ENCODE measurements around the gene CHRDL2. TPM values are rescaled to one million over a fixed set of nuclear protein-coding genes. Genes with fewer than 3 reads are reported as not detected.
A peak's percentile ranks its signal among the peaks of the same experiment; 100 is the strongest.
"Not testable (repeated sequence)": the region's sequence is repeated elsewhere in the genome, so short reads cannot be mapped to it uniquely, and the experiment has no call there.

CHRDL2 gene
- total RNA-seq, 2 experiments from 2014 or later, result not detected

GRCh38 chr11:74771139-74771538, 39.9 kb upstream of the CHRDL2 start:
- 0 out of 2 replicates have a peak, but pooled peaks cover 5% of the 10 kb centered on the region for H3K36me3 ChIP-seq (ENCODE audit: insufficient read depth, low read length)
- H3K9me2 ChIP-seq (ENCODE audit: insufficient read depth, low read length), result 0 out of 2 replicates have a peak, but pooled peaks cover 4% of the 10 kb centered on the region
- H3K79me2 ChIP-seq (ENCODE audit: insufficient read depth, low read depth, low read length), result peaks cover 61% of the 10 kb centered on the region; the same call in 1 of the 2 replicates
- no peak overlapping the region for H2AFZ ChIP-seq (ENCODE audit: low read length)
- no peak overlapping the region for H3K4me2 ChIP-seq (ENCODE audit: low read length)
- H3K4me1 ChIP-seq (ENCODE audit: insufficient read depth, low read length, poor library complexity, severe bottlenecking), result peaks cover 8% of the 10 kb centered on the region
- no TSS peak for BruUV-seq (replicated peaks)
- POLR2A ChIA-PET, result interaction anchor here (1.5 kb wide), 1 partner anchor 31 kb away, joined by 3 read pairs; no protein-coding TSS in a partner anchor
- no peak overlapping the region for H3K27ac ChIP-seq (ENCODE audit: low read depth, low read length, poor library complexity, severe bottlenecking)
- TF ChIP-seq CTCF (conservative IDR thresholded peaks at IDR 0.05; ENCODE audit: low read length) (no peak), EZH2phosphoT487 (IDR thresholded peaks at IDR 0.05; ENCODE audit: borderline replicate concordance, low read depth, low read length) (no peak)
- CTCF ChIA-PET (ENCODE audit: unreplicated experiment), result interaction anchor here (0.6 kb wide), 1 partner anchor 96 kb away, joined by 3 read pairs; no protein-coding TSS in a partner anchor
- intact Hi-C loops (cut with micrococcal nuclease; ENCODE audit: unreplicated experiment), result no loop called here
- no peak for DNase-seq (ENCODE audit: low spot score)
- no peaks in the 10 kb centered on the region for H3K9me3 ChIP-seq (ENCODE audit: low read length)
- H3K4me3 ChIP-seq (ENCODE audit: low read depth, low read length, poor library complexity, severe bottlenecking), result no peak overlapping the region
- H4K20me1 ChIP-seq (ENCODE audit: insufficient read depth, low read length), result 0 out of 2 replicates have a peak, but pooled peaks cover 3% of the 10 kb centered on the region

- no peak overlapping the region for H2AFZ ChIP-seq (ENCODE audit: low read length)
- no peak overlapping the region for H3K4me2 ChIP-seq (ENCODE audit: low read length)
- intact Hi-C loops (cut with micrococcal nuclease; ENCODE audit: unreplicated experiment), result no loop called here
- no peaks in the 10 kb centered on the region for H3K9me3 ChIP-seq (ENCODE audit: low read length)
- TF ChIP-seq EZH2phosphoT487 (IDR thresholded peaks at IDR 0.05; ENCODE audit: borderline replicate concordance, low read depth, low read length), result no peak
- H4K20me1 ChIP-seq (ENCODE audit: insufficient read depth, low read length), result 0 out of 2 replicates have a peak, but pooled peaks cover 3% of the 10 kb centered on the region
- H3K27ac ChIP-seq (ENCODE audit: low read depth, low read length, poor library complexity, severe bottlenecking), result no peak overlapping the region
- 0 out of 2 replicates have a peak, but pooled peaks cover 2% of the 10 kb centered on the region for H3K36me3 ChIP-seq (ENCODE audit: insufficient read depth, low read length)
- DNase-seq (ENCODE audit: low spot score), result no peak
- BruUV-seq (replicated peaks), result no TSS peak
- ChIA-PET POLR2A (interaction anchor here (0.7 to 1.2 kb wide), 2 partner anchors 11 to 96 kb away, joined by 3 read pairs; no protein-coding TSS in a partner anchor), CTCF (ENCODE audit: unreplicated experiment) (interaction anchor here (0.6 to 1.0 kb wide), 3 partner anchors 10 to 95 kb away, joined by 3 to 4 read pairs (median 3); partner anchors contain the start of gene RNF169)
- 0 out of 2 replicates have a peak, but pooled peaks cover 4% of the 10 kb centered on the region for H3K9me2 ChIP-seq (ENCODE audit: insufficient read depth, low read length)
- peaks cover 64% of the 10 kb centered on the region; the same call in 1 of the 2 replicates for H3K79me2 ChIP-seq (ENCODE audit: insufficient read depth, low read depth, low read length)
- peaks cover 8% of the 10 kb centered on the region for H3K4me1 ChIP-seq (ENCODE audit: insufficient read depth, low read length, poor library complexity, severe bottlenecking)
- H3K4me3 ChIP-seq (ENCODE audit: low read depth, low read length, poor library complexity, severe bottlenecking), result no peak overlapping the region
Observed at GRCh38 chr11:74770456-74770855, 39.2 kb upstream of the CHRDL2 start.

GRCh38 chr11:74769055-74769707, 38.0 kb upstream of the CHRDL2 start:
- Histone ChIP-seq H3K9me2 (ENCODE audit: insufficient read depth, low read length) (0 out of 2 replicates have a peak, but pooled peaks cover 4% of the 10 kb centered on the region), H3K4me1 (ENCODE audit: insufficient read depth, low read length, poor library complexity, severe bottlenecking) (peaks cover 8% of the 10 kb centered on the region), H2AFZ (ENCODE audit: low read length) (no peak overlapping the region), H3K79me2 (ENCODE audit: insufficient read depth, low read depth, low read length) (peaks cover 59% of the 10 kb centered on the region; the same call in 1 of the 2 replicates), H3K9me3 (ENCODE audit: low read length) (no peaks in the 10 kb centered on the region), H3K4me3 (ENCODE audit: low read depth, low read length, poor library complexity, severe bottlenecking) (no peak overlapping the region), H4K20me1 (ENCODE audit: insufficient read depth, low read length) (0 out of 2 replicates have a peak, but pooled peaks cover 3% of the 10 kb centered on the region), H3K27ac (ENCODE audit: low read depth, low read length, poor library complexity, severe bottlenecking) (no peak overlapping the region), H3K4me2 (ENCODE audit: low read length) (no peak overlapping the region), H3K36me3 (ENCODE audit: insufficient read depth, low read length) (peaks cover 2% of the 10 kb centered on the region)
- POLR2A ChIA-PET, result no interaction called here
- CTCF ChIA-PET (ENCODE audit: unreplicated experiment), result interaction anchor here (0.6 to 0.9 kb wide), 2 partner anchors 21 to 552 kb away, joined by 3 read pairs; partner anchors contain the start of gene RNF169
- TF ChIP-seq EZH2phosphoT487 (IDR thresholded peaks at IDR 0.05; ENCODE audit: borderline replicate concordance, low read depth, low read length), result no peak
- TF ChIP-seq CTCF (conservative IDR thresholded peaks at IDR 0.05; ENCODE audit: low read length), result no peak
- intact Hi-C loops (cut with micrococcal nuclease; ENCODE audit: unreplicated experiment), result no loop called here
- no TSS peak for BruUV-seq (replicated peaks)
- no peak for DNase-seq (ENCODE audit: low spot score)

GRCh38 chr11:74768172-74768651, 37.0 kb upstream of the CHRDL2 start:
- CTCF ChIA-PET (ENCODE audit: unreplicated experiment); H3K9me3 ChIP-seq (ENCODE audit: low read length); H2AFZ ChIP-seq (ENCODE audit: low read length); BruUV-seq (replicated peaks); intact Hi-C loops (cut with micrococcal nuclease; ENCODE audit: unreplicated experiment); H4K20me1 ChIP-seq (ENCODE audit: insufficient read depth, low read length); H3K9me2 ChIP-seq (ENCODE audit: insufficient read depth, low read length); H3K4me1 ChIP-seq (ENCODE audit: insufficient read depth, low read length, poor library complexity, severe bottlenecking); H3K4me3 ChIP-seq (ENCODE audit: low read depth, low read length, poor library complexity, severe bottlenecking); H3K27ac ChIP-seq (ENCODE audit: low read depth, low read length, poor library complexity, severe bottlenecking); POLR2A ChIA-PET: not testable (repeated sequence)
- peaks cover 63% of the 10 kb centered on the region; the same call in 1 of the 2 replicates for H3K79me2 ChIP-seq (ENCODE audit: insufficient read depth, low read depth, low read length)
- peaks cover 12% of the 10 kb centered on the region for H3K36me3 ChIP-seq (ENCODE audit: insufficient read depth, low read length)
- H3K4me2 ChIP-seq (ENCODE audit: low read length), result peak overlapping the region; percentile 20; the same call in 1 of the 2 replicates
- peak; percentile 19 for DNase-seq (ENCODE audit: low spot score)
